ENCODE data around the gene FAM120B.
"Not testable (repeated sequence)": the region's sequence is repeated elsewhere in the genome, so short reads cannot be mapped to it uniquely, and the experiment has no call there.

FAM120B gene

GRCh38 chr6:170398743-170399369 lies 92.3 kb downstream of the FAM120B start:
- not testable (repeated sequence) for DNase-seq

GRCh38 chr6:170399955-170400558 lies 93.5 kb downstream of the FAM120B start:
- DNase-seq, result not testable (repeated sequence)

- no peak for DNase-seq
These were observed 95.9 kb downstream of the FAM120B start for GRCh38 chr6:170402318-170403040.

GRCh38 chr6:170403451-170403850 lies 96.9 kb downstream of the FAM120B start:
- no peak for DNase-seq

GRCh38 chr6:170404036-170404435 lies 97.5 kb downstream of the FAM120B start:
- no peak for DNase-seq

GRCh38 chr6:170404697-170405096 lies 98.1 kb downstream of the FAM120B start:
- no peak for DNase-seq

- peak; percentile 87 for DNase-seq
These were observed 98.9 kb downstream of the FAM120B start for GRCh38 chr6:170405311-170405975.

GRCh38 chr6:170407200-170407599 lies 100.6 kb downstream of the FAM120B start:
- DNase-seq, result no peak

GRCh38 chr6:170407932-170408331 lies 101.4 kb downstream of the FAM120B start:
- no peak for DNase-seq

- not testable (repeated sequence) for DNase-seq
These were observed 103.2 kb downstream of the FAM120B start for GRCh38 chr6:170409746-170410145.

GRCh38 chr6:170410241-170410640 lies 103.7 kb downstream of the FAM120B start:
- no peak for DNase-seq

GRCh38 chr6:170415318-170415717 lies 108.8 kb downstream of the FAM120B start:
- no peak for DNase-seq

- DNase-seq, result no peak
These were observed 109.7 kb downstream of the FAM120B start for GRCh38 chr6:170416303-170416702.

GRCh38 chr6:170416959-170417606 lies 110.5 kb downstream of the FAM120B start:
- no peak for DNase-seq

GRCh38 chr6:170417881-170418280 lies 111.3 kb downstream of the FAM120B start:
- DNase-seq, result no peak

GRCh38 chr6:170420283-170420682 lies 113.7 kb downstream of the FAM120B start:
- DNase-seq, result no peak

GRCh38 chr6:170420791-170421776 lies 114.5 kb downstream of the FAM120B start:
- no peak for DNase-seq

- no peak for DNase-seq
These were observed 115.4 kb downstream of the FAM120B start for GRCh38 chr6:170421921-170422320.

GRCh38 chr6:170423030-170423429 lies 116.5 kb downstream of the FAM120B start:
- no peak for DNase-seq

- DNase-seq, result no peak
These were observed 117.5 kb downstream of the FAM120B start for GRCh38 chr6:170423814-170424603.

- no peak for DNase-seq
These were observed 118.1 kb downstream of the FAM120B start for GRCh38 chr6:170424604-170425126.
